K562 (cell line): ENCODE data around the gene TNFAIP6. TPM values are rescaled to one million over a fixed set of nuclear protein-coding genes. Genes with fewer than 3 reads are reported as not detected.

Source experiments
- ATAC-seq: fragments of 200-7000 bp; cut with Tn5 transposase; 3 replicates; pipeline ENCODE4 v1.9.1; 2020; ENCODE audit warnings: moderate library complexity
- BruUV-seq: library from RNA; stranded (reverse); fragments of 400-500 nt; replicated peaks from 2 replicates; lab custom pipeline; 2021; lab: Mats Ljungman, UMichigan
- CTCF ChIA-PET: fragments of 300-600 bp; formaldehyde crosslinking; extraction: SDS; loops from one replicate; lab custom pipeline; 2021; ENCODE audit warnings: low intra/inter-chr PET ratio; lab: Yijun Ruan, JAX
- POLR2A ChIA-PET: fragments of 300-600, 350-650 bp; sonication (Branson Sonifier 250); formaldehyde crosslinking; extraction: SDS; loops from one replicate; lab custom pipeline; 2021; ENCODE audit warnings: antibody characterized with exemption, inconsistent platforms; lab: Yijun Ruan, JAX
- DNase-seq, 4 experiments: peaks; one replicate each; pipeline versions ENCODE4 v3.0.0 to v3.0.0-alpha.2; 2011 to 2018; ENCODE audit warnings: low spot score in 3 of 4, mixed read lengths in 3 of 4; ENCODE audit errors: extremely low read depth in 1 of 4
- FAIRE-seq: peaks from 2 replicates; lab custom pipeline; 2011; peaks lifted over from hg19 to GRCh38; lab: Jason Lieb, UNC
- H2AFZ ChIP-seq: 2 replicates; pipeline ENCODE4 v1.6.0; 2011; ENCODE audit warnings: low read depth, low read length, control low read depth, inconsistent platforms
- H3K27ac ChIP-seq: fragments of 200-600 bp; 3 replicates; pipeline ENCODE4 v1.8.0; 2011; ENCODE audit warnings: low read depth, mild to moderate bottlenecking, control low read depth, inconsistent platforms, low read length, moderate library complexity, mixed read lengths; ENCODE audit errors: extremely low read depth
- H3K27me3 ChIP-seq, 2 experiments: fragments of 300-600 bp in 1 of 2; 2 replicates in 1 of 2; 3 replicates in 1 of 2; pipeline versions ENCODE4 v1.6.0 to v1.8.0; 2011; ENCODE audit warnings: inconsistent platforms in 2 of 2, low read length in 2 of 2, mild to moderate bottlenecking in 1 of 2, mixed read lengths in 1 of 2, moderate library complexity in 1 of 2; ENCODE audit not compliant: control insufficient read depth in 2 of 2, insufficient read depth in 2 of 2
- H3K36me3 ChIP-seq: fragments of 300-600 bp; 3 replicates; pipeline ENCODE4 v1.8.0; 2011; ENCODE audit warnings: mild to moderate bottlenecking, low read length, inconsistent platforms; ENCODE audit not compliant: control insufficient read depth, insufficient read depth
- H3K4me1 ChIP-seq, 2 experiments: fragments of 200-600 bp in 1 of 2; replicated peaks in 1 of 2; 2 replicates in 1 of 2; 3 replicates in 1 of 2; pipeline versions ENCODE4 v1.5.1 to v1.8.0; 2011; ENCODE audit warnings: inconsistent platforms in 2 of 2, low read length in 2 of 2, mild to moderate bottlenecking in 1 of 2, mixed read lengths in 1 of 2, moderate library complexity in 1 of 2; ENCODE audit not compliant: control insufficient read depth in 2 of 2, insufficient read depth in 2 of 2
- H3K4me2 ChIP-seq: 2 replicates; pipeline ENCODE4 v1.6.1; 2011; ENCODE audit warnings: low read length, control low read depth, inconsistent platforms, mixed read lengths; ENCODE audit not compliant: insufficient read depth
- H3K4me3 ChIP-seq: fragments of 200-600 bp; sonication (generic), shearing (Covaris generic); 2 replicates; pipeline ENCODE4 v1.5.1; 2016; ENCODE audit warnings: control low read depth, inconsistent platforms
- H3K79me2 ChIP-seq: fragments of 200-600 bp; 3 replicates; pipeline ENCODE4 v1.8.0; 2011; ENCODE audit warnings: low read length, inconsistent platforms; ENCODE audit not compliant: control insufficient read depth, insufficient read depth
- H3K9ac ChIP-seq, 2 experiments: 2 replicates each; pipeline versions ENCODE4 v1.6.0 to v1.6.1; 2011; ENCODE audit warnings: low read depth in 2 of 2, low read length in 2 of 2, control low read depth in 1 of 2, inconsistent platforms in 1 of 2, mild to moderate bottlenecking in 1 of 2, mixed read lengths in 1 of 2; ENCODE audit not compliant: insufficient read depth in 1 of 2
- H3K9me1 ChIP-seq: one replicate; pipeline ENCODE4 v1.6.0; 2011; ENCODE audit warnings: inconsistent platforms, mild to moderate bottlenecking, low read length, moderate library complexity; ENCODE audit not compliant: control insufficient read depth, insufficient read depth
- H3K9me3 ChIP-seq: replicated peaks from 2 replicates; pipeline ENCODE4 v1.5.1; 2011; ENCODE audit warnings: low read depth, low read length, inconsistent platforms; ENCODE audit not compliant: control insufficient read depth, insufficient read depth
- H4K20me1 ChIP-seq: replicated peaks from 2 replicates; pipeline ENCODE4 v1.6.1; 2011; ENCODE audit warnings: low read length, inconsistent platforms, mixed read lengths; ENCODE audit not compliant: control insufficient read depth, insufficient read depth
- CEBPG ChIP-seq, 3 experiments: fragments of 200-800 bp in 1 of 3; sonication (Bioruptor generic) in 1 of 3; sonication (generic) in 1 of 3; formaldehyde crosslinking in 1 of 3; IDR thresholded peaks in 2 of 3; conservative IDR thresholded peaks in 1 of 3; 2 replicates each; pipeline versions ENCODE4 v1.6.1 to v1.8.0; 2016 to 2022; ENCODE audit warnings: missing compliant biosample characterization in 2 of 3, missing genetic modification characterization in 2 of 3, mild to moderate bottlenecking in 1 of 3, missing genetic modification reagents in 1 of 3
- CXXC5 ChIP-seq: fragments of 250-450 bp; sonication (Bioruptor Pico); IDR thresholded peaks from 2 replicates; pipeline ENCODE4 v1.8.0; 2022; ENCODE audit warnings: inconsistent platforms, mild to moderate bottlenecking, moderate library complexity
- ELF2 ChIP-seq: fragments of 250-450 bp; sonication (Bioruptor Pico); IDR thresholded peaks from 2 replicates; pipeline ENCODE4 v1.5.0; 2021; ENCODE audit warnings: mild to moderate bottlenecking
- HLTF ChIP-seq: fragments of 450-650 bp; IDR thresholded peaks from 2 replicates; pipeline ENCODE4 v1.6.1; 2016
- JUNB ChIP-seq: fragments of 450-650 bp; formaldehyde crosslinking; conservative IDR thresholded peaks from 2 replicates; pipeline ENCODE4 v1.4.0; 2020; ENCODE audit warnings: mild to moderate bottlenecking
- THRAP3 ChIP-seq: fragments of 450-650 bp; IDR thresholded peaks from 2 replicates; pipeline ENCODE4 v1.6.1; 2016; ENCODE audit warnings: mild to moderate bottlenecking, inconsistent platforms, borderline replicate concordance
- ZBTB1 ChIP-seq: sonication (generic); formaldehyde crosslinking; IDR thresholded peaks from 2 replicates; pipeline ENCODE4 v1.8.1; 2023; ENCODE audit warnings: missing genetic modification reagents, low read depth, mild to moderate bottlenecking, borderline replicate concordance
- ZFP1 ChIP-seq: fragments of 450-650 bp; formaldehyde crosslinking; IDR thresholded peaks from 2 replicates; pipeline ENCODE4 v1.4.0; 2020; ENCODE audit warnings: mild to moderate bottlenecking, mixed read lengths
- ZNF134 ChIP-seq: fragments of 250-450 bp; sonication (Bioruptor Pico); conservative IDR thresholded peaks from 2 replicates; pipeline ENCODE4 v1.4.0; 2020
- ZNF3 ChIP-seq: fragments of 250-450 bp; sonication (Bioruptor Pico); IDR thresholded peaks from 2 replicates; pipeline ENCODE4 v1.5.0; 2021; ENCODE audit warnings: mild to moderate bottlenecking, moderate library complexity
- ZNF668 ChIP-seq: fragments of 250-450 bp; sonication (Bioruptor Pico); IDR thresholded peaks from 2 replicates; pipeline ENCODE4 v1.8.0; 2022; ENCODE audit warnings: mild to moderate bottlenecking, inconsistent platforms
- WGBS: fragments of 100-300 bp; shearing (Covaris generic); methylation state at CpG from one replicate; pipeline ENCODE4 v1.1.6; 2016; ENCODE audit warnings: low coverage, mixed read lengths; ENCODE audit not compliant: insufficient coverage; ENCODE audit errors: missing lambda C conversion rate; 5-methylcytosine and 5-hydroxymethylcytosine counted together
- in situ Hi-C: fragments of 300-500 bp; cut with MboI; formaldehyde crosslinking; loops from 4 replicates; pipeline ENCODE4 v1.15.0; 2018; ENCODE audit warnings: inconsistent platforms, mixed read lengths
- intact Hi-C: fragments of 100-400 bp; cut with micrococcal nuclease; formaldehyde crosslinking; loops from 2 replicates; pipeline ENCODE4 v1.14.2; 2022
- polyA plus RNA-seq, 8 experiments: library from polyadenylated mRNA; depleted of rRNA in 4 of 8; stranded (reverse) in 5 of 8; unstranded in 3 of 8; fragments of >200 nt; fragmentation: Nextera tagmentation in 2 of 8; fragmentation: Illumina TruSeq in 1 of 8; extraction: Ambion mirVana in 2 of 8; extraction: Trizol in 1 of 8; gene quantifications; 2 replicates each; pipeline versions ENCODE4 v1.2.1 to v1.2.3, GENCODE V29; 2011 to 2014; ENCODE audit warnings: inconsistent platforms in 1 of 8, missing spikeins in 1 of 8
- total RNA-seq, 7 experiments: library from RNA; depleted of rRNA in 6 of 7; stranded (reverse); fragments of >200 nt in 6 of 7; fragmentation: Illumina TruSeq in 2 of 7; extraction: Trizol in 2 of 7; gene quantifications; 2 replicates each; pipeline versions ENCODE4 v1.2.1 to v1.2.3, GENCODE V29; 2011 to 2021; ENCODE audit warnings: low replicate concordance in 1 of 7
- TF ChIP-seq, protein P1 (sequence below), 2 experiments: IDR thresholded peaks; 2 replicates each; pipeline ENCODE4 v1.6.1; 2012; ENCODE audit warnings: improper control_type of control experiment in 2 of 2, low read depth in 2 of 2, low read length in 2 of 2, borderline replicate concordance in 1 of 2

Gene TNFAIP6
- total and polyA plus RNA-seq, 9 of the 15 experiments (the other 6 are each of a cell fraction or from before 2014, with no cell fraction given) = 0.07 to 0.28 (median 0.08) TPM; not detected in 6

DNA sequence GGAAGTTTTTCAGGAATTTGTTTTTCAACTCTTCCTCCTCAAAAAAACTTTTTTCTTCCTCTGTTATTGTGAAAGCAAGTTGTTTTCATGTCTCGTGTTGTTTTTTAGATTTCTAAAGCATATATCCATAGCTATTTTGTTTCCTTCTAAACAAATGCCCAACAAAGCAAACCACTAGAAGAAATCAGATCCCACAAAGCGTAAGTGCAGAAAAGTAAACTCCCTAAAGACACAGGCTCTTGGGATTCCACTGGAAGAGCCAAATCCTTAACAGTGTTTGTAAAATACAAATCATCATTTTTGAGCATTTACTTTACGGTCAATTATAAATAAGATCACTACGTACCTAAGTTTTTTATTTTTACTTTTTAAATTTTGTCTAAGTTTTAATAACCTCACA, 30.6 kb downstream of the TNFAIP6 start:
- ATAC-seq (no peak), FAIRE-seq (peak; percentile 42)
- CTCF ChIA-PET = no interaction called here
- Histone ChIP-seq H3K27me3 (no peaks in the 10 kb centered on the region), H3K9ac (no peak overlapping the region), H3K4me2 (no peak overlapping the region), H3K27ac (no peak overlapping the region), H2AFZ (peak overlapping the region; percentile 18; the same call in 1 of the 2 replicates), H3K4me1 (no peaks in the 10 kb centered on the region; a peak in 1 of 5 replicates), H4K20me1 (no peaks in the 10 kb centered on the region), H3K9me3 (no peaks in the 10 kb centered on the region), H3K4me3 (no peak overlapping the region), H3K36me3 (no peaks in the 10 kb centered on the region)
- 68% methylated on average over 4 of the region's 4 CpGs for WGBS
- no TSS peak for BruUV-seq
- TF ChIP-seq CXXC5 (CRISPR knock-in tag) = no peak
- no peak for TF ChIP-seq ZFP1
- no peak for TF ChIP-seq ZNF134 (CRISPR knock-in tag)
- no peak for TF ChIP-seq CEBPG (CRISPR knock-in tag; IDR thresholded peaks at IDR 0.05)
- no peak for TF ChIP-seq CEBPG (tag; conservative IDR thresholded peaks at IDR 0.05 in 1 of 2, IDR thresholded peaks at IDR 0.05 in 1 of 2)
- TF ChIP-seq ZNF3 (CRISPR knock-in tag) = no peak
- no peak for TF ChIP-seq HLTF
- TF ChIP-seq, all 486 proteins: peak for 0
- POLR2A ChIA-PET = no interaction called here
- intact Hi-C loops = no loop called here
- no peak for DNase-seq
- H3K79me2 ChIP-seq = no peaks in the 10 kb centered on the region
- in situ Hi-C loops = no loop called here
- H3K9me1 ChIP-seq = no peaks in the 10 kb centered on the region

- TF ChIP-seq CXXC5 (CRISPR knock-in tag) (no peak), ZBTB1 (CRISPR knock-in tag) (no peak), ZNF668 (CRISPR knock-in tag) (no peak), JUNB (CRISPR knock-in tag) (no peak), THRAP3 (no peak), ELF2 (no peak)
- TF ChIP-seq, protein P1, sequence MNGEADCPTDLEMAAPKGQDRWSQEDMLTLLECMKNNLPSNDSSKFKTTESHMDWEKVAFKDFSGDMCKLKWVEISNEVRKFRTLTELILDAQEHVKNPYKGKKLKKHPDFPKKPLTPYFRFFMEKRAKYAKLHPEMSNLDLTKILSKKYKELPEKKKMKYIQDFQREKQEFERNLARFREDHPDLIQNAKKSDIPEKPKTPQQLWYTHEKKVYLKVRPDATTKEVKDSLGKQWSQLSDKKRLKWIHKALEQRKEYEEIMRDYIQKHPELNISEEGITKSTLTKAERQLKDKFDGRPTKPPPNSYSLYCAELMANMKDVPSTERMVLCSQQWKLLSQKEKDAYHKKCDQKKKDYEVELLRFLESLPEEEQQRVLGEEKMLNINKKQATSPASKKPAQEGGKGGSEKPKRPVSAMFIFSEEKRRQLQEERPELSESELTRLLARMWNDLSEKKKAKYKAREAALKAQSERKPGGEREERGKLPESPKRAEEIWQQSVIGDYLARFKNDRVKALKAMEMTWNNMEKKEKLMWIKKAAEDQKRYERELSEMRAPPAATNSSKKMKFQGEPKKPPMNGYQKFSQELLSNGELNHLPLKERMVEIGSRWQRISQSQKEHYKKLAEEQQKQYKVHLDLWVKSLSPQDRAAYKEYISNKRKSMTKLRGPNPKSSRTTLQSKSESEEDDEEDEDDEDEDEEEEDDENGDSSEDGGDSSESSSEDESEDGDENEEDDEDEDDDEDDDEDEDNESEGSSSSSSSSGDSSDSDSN (IDR thresholded peaks at IDR 0.05; ENCODE audit: borderline replicate concordance in 1 of 2, low read depth in 2 of 2, low read length in 2 of 2) = no peak
- TF ChIP-seq, all 486 proteins: peak for 0
- Histone ChIP-seq H3K9me3 (no peaks in the 10 kb centered on the region), H2AFZ (no peak overlapping the region), H3K79me2 (no peaks in the 10 kb centered on the region), H3K4me3 (no peak overlapping the region), H3K27ac (no peak overlapping the region), H3K4me1 (no peaks in the 10 kb centered on the region; a peak in 1 of 5 replicates), H3K9me1 (no peaks in the 10 kb centered on the region), H3K27me3 (no peaks in the 10 kb centered on the region), H3K9ac (no peak overlapping the region), H4K20me1 (no peaks in the 10 kb centered on the region), H3K4me2 (no peak overlapping the region), H3K36me3 (no peaks in the 10 kb centered on the region)
- no TSS peak for BruUV-seq
- WGBS = 25% methylated on average over 2 of the region's 2 CpGs
- ChIA-PET CTCF (no interaction called here), POLR2A (interaction anchor here (1.7 kb wide), 1 partner anchor 13 kb away, joined by 5 read pairs; no protein-coding TSS in a partner anchor)
- in situ Hi-C loops (no loop called here), intact Hi-C loops (no loop called here)
- ATAC-seq = no peak
- no peak for DNase-seq
- no peak for FAIRE-seq
These were observed 34.0 kb downstream of the TNFAIP6 start for GRCh38 chr2:151391436-151391835.
